SJCRH30 (cell line): Measurements from ENCODE around the gene PARP9. TPM values are rescaled to one million over a fixed set of nuclear protein-coding genes. Genes with fewer than 3 reads are reported as not detected.

ENCODE experiments used
- DNase-seq, 2 experiments: peaks; one replicate each; pipeline ENCODE4 v3.0.0-alpha.2; 2015 to 2020
- H3K27ac ChIP-seq: fragments of 250-450 bp; sonication (Bioruptor Pico); 2 replicates; pipeline ENCODE4 v1.5.1; 2020; ENCODE audit warnings: mild to moderate bottlenecking, moderate library complexity
- H3K27me3 ChIP-seq: fragments of 250-450 bp; sonication (Bioruptor Pico); 2 replicates; pipeline ENCODE4 v1.5.1; 2020; ENCODE audit warnings: mild to moderate bottlenecking, moderate library complexity
- H3K36me3 ChIP-seq: fragments of 250-450 bp; sonication (Bioruptor Pico); 2 replicates; pipeline ENCODE4 v1.5.1; 2020; ENCODE audit warnings: mild to moderate bottlenecking, moderate library complexity
- H3K4me1 ChIP-seq: fragments of 250-450 bp; sonication (Bioruptor Pico); 2 replicates; pipeline ENCODE4 v1.5.1; 2020; ENCODE audit warnings: mild to moderate bottlenecking, moderate library complexity
- H3K4me3 ChIP-seq: fragments of 250-450 bp; sonication (Bioruptor Pico); 2 replicates; pipeline ENCODE4 v1.5.1; 2020; ENCODE audit warnings: mild to moderate bottlenecking, moderate library complexity
- H3K9me3 ChIP-seq: fragments of 250-450 bp; sonication (Bioruptor Pico); replicated peaks from 2 replicates; pipeline ENCODE4 v1.5.1; 2020; ENCODE audit warnings: mild to moderate bottlenecking, moderate library complexity
- total RNA-seq: library from RNA; depleted of rRNA; stranded (reverse); fragments of >200 nt; shearing (Covaris generic); gene quantifications from 2 replicates; pipeline ENCODE4 v1.2.3, GENCODE V29; 2014

The PARP9 gene
- total RNA-seq, 1 experiment from 2014 or later: 14.1 TPM

DNA sequence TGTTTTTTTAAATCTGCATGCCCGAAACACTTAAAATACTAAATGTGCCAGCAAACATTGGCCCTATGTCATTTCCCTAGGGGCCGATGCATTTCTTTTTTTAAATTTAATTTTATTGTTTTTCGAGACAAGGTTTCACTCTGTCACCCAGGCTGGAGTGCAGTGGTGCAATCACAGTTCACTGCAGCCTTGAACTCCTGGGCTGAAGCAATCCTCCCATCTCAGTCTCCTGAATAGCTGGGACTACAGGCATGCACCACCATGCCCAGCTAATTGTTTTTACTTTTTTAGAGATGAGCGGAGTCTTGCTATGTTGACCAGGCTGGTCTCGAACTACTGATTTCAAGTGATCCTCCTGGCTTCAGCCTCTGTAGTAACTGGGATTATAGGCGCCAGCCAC lies 5.5 kb downstream of the PARP9 start:
- Histone ChIP-seq H3K4me3 (no peak overlapping the region), H3K9me3 (no peaks in the 10 kb centered on the region), H3K36me3 (no peaks in the 10 kb centered on the region; the same call in 1 of the 2 replicates), H3K27ac (no peak overlapping the region), H3K4me1 (peaks cover 7% of the 10 kb centered on the region), H3K27me3 (no peaks in the 10 kb centered on the region)
- DNase-seq: no peak

GRCh38 chr3:122557356-122557755 lies 6.7 kb downstream of the PARP9 start:
- peak in 1 of 2 experiments; percentile 17 for DNase-seq
- H3K27ac ChIP-seq: no peak overlapping the region
- H3K36me3 ChIP-seq: no peaks in the 10 kb centered on the region; the same call in 1 of the 2 replicates
- H3K9me3 ChIP-seq: no peaks in the 10 kb centered on the region
- H3K27me3 ChIP-seq: no peaks in the 10 kb centered on the region
- H3K4me3 ChIP-seq: no peak overlapping the region
- H3K4me1 ChIP-seq: 0 out of 2 replicates have a peak, but pooled peaks cover 2% of the 10 kb centered on the region

DNA sequence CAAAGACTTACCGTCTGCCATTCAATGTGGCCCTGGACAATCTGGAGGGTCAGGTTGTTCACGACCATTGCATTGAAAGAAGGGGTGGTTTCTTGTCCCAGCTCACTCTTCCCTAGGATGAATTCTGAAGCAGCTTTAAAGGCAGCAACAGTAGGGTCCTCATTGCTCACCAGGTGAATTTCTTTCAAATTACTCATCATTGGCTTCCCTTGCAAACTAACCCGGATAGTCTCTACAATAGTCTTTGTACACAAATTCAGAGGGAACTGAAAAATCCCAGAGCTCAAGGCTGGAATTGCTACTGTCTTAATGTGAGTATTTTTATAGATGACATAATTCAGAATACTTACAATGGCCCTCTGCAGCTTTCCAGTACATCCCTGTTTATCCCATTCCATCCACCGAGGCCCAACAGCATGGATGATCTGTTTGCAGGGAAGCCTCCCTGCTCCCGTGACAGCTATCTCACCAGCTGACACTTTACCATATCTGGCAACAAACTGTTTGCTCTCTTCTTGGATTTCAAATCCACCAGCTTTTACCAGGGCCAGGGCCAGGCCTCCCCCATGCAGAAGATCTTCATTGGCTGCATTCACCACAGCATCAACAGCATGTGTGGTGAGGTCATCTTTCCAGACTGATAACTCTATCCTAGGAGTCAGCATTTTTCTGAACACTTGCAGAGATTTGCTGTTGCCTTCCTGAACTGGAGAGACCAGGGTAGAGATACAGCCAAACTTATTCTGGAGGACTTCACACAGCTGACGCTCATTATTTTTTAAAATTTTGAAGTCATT lies 8.6 kb downstream of the PARP9 start:
- H3K36me3 ChIP-seq: no peaks in the 10 kb centered on the region; the same call in 1 of the 2 replicates
- no peaks in the 10 kb centered on the region for H3K9me3 ChIP-seq

GRCh38 chr3:122553171-122553570 lies 10.9 kb downstream of the PARP9 start:
- DNase-seq: no peak
- Histone ChIP-seq H3K4me3 (no peak overlapping the region), H3K27me3 (no peaks in the 10 kb centered on the region), H3K4me1 (no peaks in the 10 kb centered on the region), H3K9me3 (no peaks in the 10 kb centered on the region), H3K36me3 (no peaks in the 10 kb centered on the region; the same call in 1 of the 2 replicates), H3K27ac (no peak overlapping the region)

More for the DNA sequence above, 8.6 kb downstream of the PARP9 start:
- peak in 1 of 2 experiments; percentile 18 for DNase-seq
- H3K27me3 ChIP-seq: no peaks in the 10 kb centered on the region
- H3K4me1 ChIP-seq: no peaks in the 10 kb centered on the region
- H3K27ac ChIP-seq: no peak overlapping the region
- H3K4me3 ChIP-seq: no peak overlapping the region

GRCh38 chr3:122548619-122549018 lies 15.5 kb downstream of the PARP9 start:
- H3K36me3 ChIP-seq: no peaks in the 10 kb centered on the region; the same call in 1 of the 2 replicates
- H3K4me3 ChIP-seq: no peak overlapping the region
- no peaks in the 10 kb centered on the region for H3K9me3 ChIP-seq
- DNase-seq: no peak
- no peaks in the 10 kb centered on the region for H3K27me3 ChIP-seq
- H3K27ac ChIP-seq: no peak overlapping the region
- H3K4me1 ChIP-seq: no peaks in the 10 kb centered on the region

DNA sequence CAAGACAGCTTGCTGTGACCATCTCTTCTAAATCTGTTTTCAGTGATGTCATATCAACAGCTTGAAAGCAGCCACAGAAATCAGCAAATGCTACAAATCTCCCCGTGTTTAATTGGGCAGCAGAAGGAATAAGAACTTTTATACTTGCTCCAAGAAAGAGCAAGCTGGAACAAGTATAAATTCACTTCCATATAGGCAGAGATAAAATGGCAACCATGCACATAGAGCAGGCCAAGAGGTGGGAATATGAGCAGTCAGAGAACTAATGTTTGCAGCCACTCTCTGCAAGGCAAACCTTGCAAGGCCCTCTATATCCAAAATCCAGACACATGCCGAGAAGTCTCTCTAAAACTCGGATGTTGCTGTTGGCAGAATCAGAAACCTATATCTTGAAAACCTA lies 16.0 kb downstream of the PARP9 start:
- Histone ChIP-seq H3K4me3 (no peak overlapping the region), H3K36me3 (no peaks in the 10 kb centered on the region; the same call in 1 of the 2 replicates), H3K27ac (no peak overlapping the region), H3K27me3 (no peaks in the 10 kb centered on the region), H3K9me3 (no peaks in the 10 kb centered on the region), H3K4me1 (no peaks in the 10 kb centered on the region)
- DNase-seq: no peak

GRCh38 chr3:122546151-122546550 lies 17.9 kb downstream of the PARP9 start:
- H3K36me3 ChIP-seq: no peaks in the 10 kb centered on the region; the same call in 1 of the 2 replicates
- H3K4me3 ChIP-seq: no peak overlapping the region
- H3K27me3 ChIP-seq: no peaks in the 10 kb centered on the region
- no peaks in the 10 kb centered on the region for H3K4me1 ChIP-seq
- H3K9me3 ChIP-seq: no peaks in the 10 kb centered on the region
- no peak for DNase-seq
- H3K27ac ChIP-seq: no peak overlapping the region

DNA sequence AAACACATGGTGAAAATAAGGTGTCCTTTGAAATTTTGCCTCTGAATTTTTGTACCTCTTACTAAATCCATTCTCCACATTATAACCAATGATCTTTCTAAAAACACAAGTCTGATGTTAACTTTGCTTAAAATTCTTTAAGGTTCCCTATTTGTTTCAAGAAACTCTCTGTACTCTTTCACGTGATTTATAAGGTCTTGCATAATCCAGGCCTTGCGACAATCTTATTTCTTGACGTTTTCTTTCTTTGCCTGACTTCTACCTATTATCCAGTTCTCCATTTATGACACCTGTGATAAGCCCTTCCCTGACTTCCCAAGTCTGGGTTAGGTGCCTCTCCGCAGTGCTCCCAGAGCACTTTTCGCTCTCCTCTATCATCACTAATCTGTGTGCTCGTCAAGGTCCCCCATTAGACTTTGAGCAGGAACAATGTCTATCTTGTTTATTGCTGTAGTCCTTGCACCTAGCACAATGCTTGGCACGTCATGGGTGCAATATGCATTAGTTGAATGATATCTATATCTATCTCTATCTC lies 25.1 kb downstream of the PARP9 start:
- H3K27me3 ChIP-seq: no peaks in the 10 kb centered on the region
- no peaks in the 10 kb centered on the region for H3K4me1 ChIP-seq
- no peaks in the 10 kb centered on the region for H3K9me3 ChIP-seq
- no peak for DNase-seq
- H3K27ac ChIP-seq: no peak overlapping the region
- H3K36me3 ChIP-seq: no peaks in the 10 kb centered on the region; the same call in 1 of the 2 replicates
- no peak overlapping the region for H3K4me3 ChIP-seq

DNA sequence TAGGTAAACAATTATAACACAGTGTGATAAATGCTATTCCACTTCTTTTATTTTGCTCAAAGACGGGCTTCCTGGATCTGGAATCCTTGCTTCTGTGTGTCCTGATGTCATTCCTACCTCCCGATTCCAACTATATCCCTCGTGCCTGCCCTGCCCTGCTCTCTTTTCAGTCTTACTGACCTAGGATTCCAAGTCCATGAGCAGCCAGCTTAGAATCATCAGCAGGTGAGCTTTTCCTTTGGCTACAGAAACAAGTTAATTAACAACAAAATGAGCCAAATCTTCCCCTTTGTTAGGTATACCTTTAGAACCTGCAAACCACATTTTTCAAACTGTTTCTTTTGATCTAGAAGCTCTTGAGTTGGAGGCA lies 27.5 kb downstream of the PARP9 start:
- no peaks in the 10 kb centered on the region for H3K9me3 ChIP-seq
- no peaks in the 10 kb centered on the region for H3K4me1 ChIP-seq
- no peaks in the 10 kb centered on the region for H3K27me3 ChIP-seq
- no peaks in the 10 kb centered on the region; the same call in 1 of the 2 replicates for H3K36me3 ChIP-seq
- H3K4me3 ChIP-seq: no peak overlapping the region
- H3K27ac ChIP-seq: no peak overlapping the region
- no peak for DNase-seq

GRCh38 chr3:122535964-122536631 lies 28.0 kb downstream of the PARP9 start:
- H3K9me3 ChIP-seq: no peaks in the 10 kb centered on the region
- H3K36me3 ChIP-seq: no peaks in the 10 kb centered on the region; the same call in 1 of the 2 replicates
- H3K27me3 ChIP-seq: no peaks in the 10 kb centered on the region
- H3K4me1 ChIP-seq: no peaks in the 10 kb centered on the region
- no peak overlapping the region for H3K4me3 ChIP-seq
- DNase-seq: no peak
- H3K27ac ChIP-seq: no peak overlapping the region

DNA sequence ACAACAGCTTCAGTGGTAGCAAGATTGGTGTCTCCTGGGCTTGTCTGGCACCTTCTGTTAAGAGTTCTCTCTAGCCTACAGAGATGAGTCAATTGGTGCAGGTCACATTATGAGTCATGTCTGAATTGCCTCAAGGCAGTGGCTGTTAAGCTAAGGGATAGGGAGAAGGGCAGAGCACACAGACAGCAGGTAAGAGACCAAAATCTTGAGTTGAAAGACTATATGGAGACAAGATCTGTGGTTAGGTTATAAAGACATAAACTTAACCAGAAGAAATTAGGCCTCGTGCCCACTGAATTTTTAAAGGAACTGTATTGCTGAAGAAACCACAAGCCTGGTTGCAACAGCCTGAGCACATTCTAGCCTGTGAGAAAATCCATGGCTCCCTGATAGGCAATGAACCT lies 30.2 kb downstream of the PARP9 start:
- no peaks in the 10 kb centered on the region for H3K9me3 ChIP-seq
- H3K27ac ChIP-seq: no peak overlapping the region
- no peaks in the 10 kb centered on the region for H3K4me1 ChIP-seq
- no peaks in the 10 kb centered on the region for H3K27me3 ChIP-seq
- no peaks in the 10 kb centered on the region for H3K36me3 ChIP-seq
- DNase-seq: no peak
- no peak overlapping the region for H3K4me3 ChIP-seq

DNA sequence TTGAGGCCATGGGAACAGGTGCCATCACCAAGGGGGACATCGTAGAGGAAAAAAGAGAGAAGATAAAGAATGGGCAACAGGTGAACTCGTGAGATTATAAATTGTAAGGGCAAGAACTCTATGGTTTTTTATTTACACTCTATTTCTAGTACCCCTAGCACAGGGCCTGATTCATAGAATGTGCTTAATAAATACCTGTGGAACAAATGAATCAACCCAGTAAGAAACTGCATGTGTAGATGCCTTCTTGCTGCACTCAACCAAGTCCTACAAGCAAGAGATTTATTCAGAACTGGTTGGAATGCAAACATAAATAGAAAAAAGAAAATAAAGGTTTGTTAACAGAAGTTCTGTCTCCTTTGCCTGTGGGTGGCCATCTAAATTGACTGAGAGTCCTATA lies 30.6 kb downstream of the PARP9 start:
- Histone ChIP-seq H3K36me3 (no peaks in the 10 kb centered on the region), H3K9me3 (no peaks in the 10 kb centered on the region)

GRCh38 chr3:122530164-122530563 lies 33.9 kb downstream of the PARP9 start:
- Histone ChIP-seq H3K4me1 (no peaks in the 10 kb centered on the region), H3K27ac (no peak overlapping the region), H3K4me3 (no peak overlapping the region), H3K36me3 (no peaks in the 10 kb centered on the region), H3K9me3 (no peaks in the 10 kb centered on the region), H3K27me3 (no peaks in the 10 kb centered on the region)
- DNase-seq: no peak

More for the DNA sequence above, 30.6 kb downstream of the PARP9 start:
- DNase-seq: no peak
- no peak overlapping the region for H3K4me3 ChIP-seq
- H3K27me3 ChIP-seq: no peaks in the 10 kb centered on the region
- no peak overlapping the region for H3K27ac ChIP-seq
- no peaks in the 10 kb centered on the region for H3K4me1 ChIP-seq

DNA sequence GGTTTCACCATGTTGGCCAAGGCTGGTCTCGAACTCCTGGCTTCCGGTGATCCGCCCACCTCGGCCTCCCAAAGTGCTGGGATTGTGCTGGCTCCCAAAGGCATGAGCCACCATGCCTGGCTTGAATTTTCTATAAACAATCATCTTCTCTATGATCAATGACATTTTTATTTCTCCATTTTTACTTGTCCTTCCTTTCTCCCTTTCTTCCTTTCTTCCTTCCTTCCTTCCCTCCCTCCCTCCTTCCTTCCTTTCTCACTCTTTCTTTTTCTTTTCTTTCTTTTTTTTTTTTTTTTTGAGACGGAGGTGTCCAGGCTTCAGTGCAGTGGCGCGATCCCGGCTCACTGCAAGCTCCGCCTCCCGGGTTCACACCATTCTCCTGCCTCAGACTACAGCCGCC lies 40.8 kb downstream of the PARP9 start:
- no peak overlapping the region for H3K27ac ChIP-seq
- no peaks in the 10 kb centered on the region for H3K4me1 ChIP-seq
- H3K4me3 ChIP-seq: no peak overlapping the region
- no peak for DNase-seq
- H3K27me3 ChIP-seq: no peaks in the 10 kb centered on the region
- H3K36me3 ChIP-seq: no peaks in the 10 kb centered on the region
- H3K9me3 ChIP-seq: no peaks in the 10 kb centered on the region

- Histone ChIP-seq H3K4me1 (no peaks in the 10 kb centered on the region), H3K9me3 (no peaks in the 10 kb centered on the region), H3K27me3 (no peaks in the 10 kb centered on the region), H3K27ac (no peak overlapping the region), H3K36me3 (no peaks in the 10 kb centered on the region), H3K4me3 (no peak overlapping the region)
- DNase-seq: peak in 1 of 2 experiments; percentile 5
These were observed 43.2 kb downstream of the PARP9 start for GRCh38 chr3:122520861-122521260.
